Mucosa of gallbladder (tissue), 1 donor: ENCODE measurements around the gene MRPL30. TPM values are rescaled to one million over a fixed set of nuclear protein-coding genes. Genes with fewer than 3 reads are reported as not detected.
"Not testable (repeated sequence)": the region's sequence is repeated elsewhere in the genome, so short reads cannot be mapped to it uniquely, and the experiment has no call there.

ENCODE experiments used
- DNase-seq: peaks from one replicate; pipeline ENCODE4 v3.0.0-alpha.2; 2020; ENCODE audit warnings: low spot score
- total RNA-seq: library from RNA; stranded (reverse); gene quantifications from one replicate; pipeline ENCODE4 v1.2.1, GENCODE V29; 2021
- donor health status: DM: no; HTN: no; CAD: no.

MRPL30 gene
- 19.7 TPM for total RNA-seq

DNA sequence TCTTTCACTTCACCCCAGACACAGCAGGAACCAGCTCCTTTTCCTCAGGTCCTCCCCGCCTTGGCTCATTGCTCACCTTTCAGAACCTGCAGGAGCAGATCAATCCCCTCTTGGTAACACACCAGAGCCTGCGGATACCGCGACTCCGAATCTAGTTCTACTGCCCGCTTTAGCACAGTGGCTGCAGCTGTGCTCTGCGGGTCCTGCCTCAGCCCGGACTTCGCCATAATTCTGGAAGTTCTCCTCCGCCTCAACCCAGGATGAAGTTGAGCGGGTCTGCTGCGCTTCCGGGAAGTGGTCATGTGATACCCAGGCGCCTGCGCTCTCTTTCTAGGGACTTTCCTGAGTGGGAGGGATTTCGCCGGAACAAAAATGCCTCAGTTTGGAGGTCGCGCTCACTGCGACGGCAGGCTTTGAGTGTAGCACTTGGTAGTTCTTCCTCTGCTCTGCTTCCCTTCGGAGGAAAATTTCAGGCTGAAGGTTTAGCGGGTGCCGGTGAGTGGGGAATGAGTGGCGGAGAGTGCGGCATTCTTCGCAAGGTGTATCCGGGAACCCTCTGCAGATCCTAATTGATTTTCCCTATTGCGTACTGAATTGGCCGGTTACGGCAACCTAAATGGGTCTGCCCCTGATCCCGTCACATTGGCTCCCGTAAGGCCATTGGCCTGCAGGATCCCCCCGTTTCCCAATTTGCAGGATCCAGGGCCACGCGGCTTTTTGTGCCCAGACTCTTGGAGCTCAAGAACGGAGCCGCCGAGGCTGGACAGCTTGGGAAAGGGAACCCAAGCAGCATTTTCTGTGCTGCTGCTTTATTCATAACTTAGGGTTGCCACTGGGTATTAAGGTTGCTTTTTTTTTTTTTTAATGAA is at the start of gene MRPL30, which contains the start of gene MITD1:
Gene MRPL30, plus strand, starts transcription at position 430 of the 869 bp plus-strand sequence. CDS start 5,020 bp downstream, outside the sequence.
Gene MITD1, minus strand, starts transcription at position 304 of the 869 bp plus-strand sequence. Its CDS starts 77 bp downstream, at position 227.
- DNase-seq, result peak; percentile 94

DNA sequence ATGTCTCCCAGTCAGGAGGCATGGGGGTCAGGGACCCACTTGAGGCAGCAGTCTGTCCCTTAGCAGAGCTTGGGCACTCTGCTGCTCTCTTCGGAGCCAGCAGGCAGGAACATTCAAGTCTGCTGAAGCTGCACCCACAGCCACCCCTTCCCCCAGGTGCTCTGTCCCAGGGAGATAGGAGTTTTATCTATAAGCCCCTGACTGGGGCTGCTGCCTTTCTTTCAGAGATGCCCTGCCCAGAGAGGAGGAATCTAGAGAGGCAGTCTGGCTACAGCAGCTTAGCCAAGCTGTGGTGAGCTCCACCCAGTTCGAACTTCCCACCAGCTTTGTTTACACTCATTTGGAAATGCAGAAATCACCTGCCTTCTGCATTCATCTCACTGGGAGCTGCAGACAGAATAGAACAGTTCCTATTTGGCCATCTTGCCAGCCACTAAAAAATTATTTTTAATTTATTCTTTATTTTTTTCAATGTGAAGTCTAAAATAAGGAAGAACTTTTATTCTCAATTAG is 45.9 kb upstream of the MRPL30 start:
- not testable (repeated sequence) for DNase-seq

DNA sequence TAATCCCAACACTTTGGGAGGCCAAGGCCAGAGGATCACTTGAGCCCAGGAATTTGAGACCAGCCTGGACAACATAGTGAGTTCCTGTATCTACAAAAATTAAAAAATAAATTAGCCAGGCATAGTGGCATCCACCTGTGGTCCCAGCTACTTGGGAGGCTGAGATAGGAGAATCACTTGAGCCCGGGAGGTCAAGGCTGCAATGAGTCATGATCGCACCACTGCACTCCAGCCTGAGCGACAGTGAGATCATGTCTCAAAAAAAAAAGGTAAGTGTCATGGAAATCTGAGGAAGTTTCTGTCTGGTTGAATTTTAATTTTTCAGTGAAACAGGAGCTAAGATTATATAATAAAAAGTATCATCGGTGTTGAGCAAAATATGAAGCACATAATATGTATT is 42.0 kb upstream of the MRPL30 start:
- no peak for DNase-seq

DNA sequence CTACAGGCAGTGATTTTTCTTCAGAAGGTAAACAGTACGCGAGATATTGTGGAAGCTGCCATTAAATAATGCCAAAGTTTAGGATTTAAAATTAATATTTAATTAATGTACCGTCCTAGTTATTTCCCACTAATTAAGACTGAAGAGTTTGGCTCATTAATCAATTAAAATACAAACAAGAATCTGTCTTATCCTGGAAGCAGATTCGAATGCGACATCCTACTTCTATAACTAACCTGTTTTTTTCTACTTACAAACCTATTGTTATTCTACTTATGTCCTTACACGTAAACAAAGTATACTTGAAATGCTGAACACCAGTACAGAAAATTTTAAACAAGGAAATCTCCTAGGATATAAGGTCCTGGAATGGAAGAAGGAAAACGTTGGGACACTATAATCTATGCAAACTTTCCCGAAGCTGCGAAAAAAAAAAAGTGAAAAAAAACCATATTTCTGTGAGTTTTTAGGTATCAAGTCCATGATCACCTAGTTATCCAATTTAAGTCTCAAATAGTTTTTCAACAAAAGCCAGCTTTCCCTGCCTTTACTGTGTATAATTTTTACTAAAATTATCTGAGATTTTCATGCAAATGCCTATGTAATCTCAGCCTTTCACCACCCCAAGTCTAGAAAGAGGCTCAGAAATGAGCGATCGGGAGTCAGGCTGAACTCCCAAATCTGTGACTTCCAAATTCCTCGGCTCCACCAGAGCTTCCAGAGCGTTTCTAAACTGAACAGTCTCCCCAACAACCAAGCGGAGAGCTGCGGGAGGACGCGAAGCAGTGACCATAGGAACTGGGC is 40.7 kb upstream of the MRPL30 start:
- no peak for DNase-seq

DNA sequence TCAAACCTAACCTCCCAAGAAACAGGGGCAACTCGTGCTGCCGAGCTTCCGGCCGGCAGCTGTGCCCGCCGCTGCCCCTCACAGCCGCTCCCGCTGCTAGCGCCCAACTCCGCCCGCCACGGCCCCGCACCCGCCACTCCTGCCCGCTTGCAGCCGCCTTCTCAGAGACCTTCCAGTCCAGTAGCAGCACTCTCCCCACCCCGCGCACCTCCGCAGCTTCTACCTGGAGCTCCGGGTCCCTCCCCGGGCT is 40.2 kb upstream of the MRPL30 start:
- DNase-seq, result no peak

DNA sequence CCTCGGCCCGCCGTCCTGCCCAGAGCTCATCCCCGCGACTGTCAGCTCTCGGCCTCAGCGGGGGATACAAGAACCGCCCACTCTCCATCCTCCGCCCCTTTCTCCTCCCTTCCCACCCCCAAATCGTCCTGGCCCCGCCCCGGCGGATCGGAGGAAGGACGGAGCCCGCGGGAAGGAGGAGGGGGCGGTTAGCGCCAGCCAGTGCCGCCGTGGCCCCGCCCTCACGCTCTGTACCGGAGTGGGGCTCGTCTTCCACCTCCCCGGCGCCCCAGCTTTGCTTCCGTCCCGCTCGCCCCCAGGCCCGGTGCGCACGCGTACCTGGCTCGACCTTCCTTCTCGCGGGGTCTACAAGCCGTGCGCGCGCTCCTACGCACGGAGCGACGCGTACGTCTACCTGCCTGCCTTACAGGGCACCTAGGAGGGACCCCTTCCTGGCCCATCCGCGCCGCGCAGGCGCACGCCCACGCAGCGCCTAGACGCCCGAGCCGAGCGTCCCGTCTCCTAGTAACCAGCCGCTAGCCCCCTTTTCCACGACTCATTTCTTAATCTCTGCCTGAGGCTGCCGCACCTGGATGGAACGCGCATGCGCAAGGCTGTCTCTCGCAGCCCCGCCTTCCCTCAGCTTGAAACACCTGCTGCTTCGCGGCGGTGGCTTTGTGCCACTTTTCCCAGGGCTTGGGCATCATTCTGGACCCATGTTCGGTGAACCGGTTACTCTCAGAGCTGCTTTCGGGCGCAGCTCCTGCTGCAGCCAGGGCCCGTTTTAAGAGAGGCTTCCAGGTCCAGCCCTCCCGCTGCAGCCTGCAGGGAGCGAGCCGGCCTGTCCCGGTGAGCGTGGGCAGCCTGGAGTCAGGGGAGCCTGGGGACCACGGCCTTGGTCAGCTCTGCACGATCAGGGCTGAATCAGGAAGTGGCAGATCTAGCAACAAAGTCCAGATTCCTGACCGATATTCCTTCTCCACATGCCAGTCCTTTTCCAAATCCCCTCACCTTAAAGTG is 39.6 kb upstream of the MRPL30 start, which contains the start of gene C2orf15:
Gene C2orf15, plus strand, starts transcription at position 598 of the 999 bp plus-strand sequence. CDS start 8,852 bp downstream, outside the sequence.
- peak; percentile 95 for DNase-seq

DNA sequence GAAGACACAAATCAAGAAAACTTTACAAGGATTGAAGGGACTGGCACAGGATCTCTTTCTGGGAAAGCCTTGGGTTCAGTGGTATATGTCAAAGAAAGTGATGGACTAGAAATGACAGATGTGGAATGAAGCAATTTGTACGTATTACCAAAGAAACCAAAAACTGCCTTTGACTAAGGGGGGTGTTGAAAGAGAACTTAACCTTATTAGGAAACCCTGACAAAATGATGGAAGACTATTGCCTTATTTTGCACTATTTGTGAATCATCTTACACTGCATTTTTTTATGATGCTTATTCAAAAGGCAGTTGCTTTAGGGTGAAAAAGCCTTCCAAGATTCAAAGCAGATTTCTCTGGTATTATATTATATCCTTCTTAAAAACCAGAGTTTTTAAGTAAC is 30.3 kb upstream of the MRPL30 start:
- no peak for DNase-seq

DNA sequence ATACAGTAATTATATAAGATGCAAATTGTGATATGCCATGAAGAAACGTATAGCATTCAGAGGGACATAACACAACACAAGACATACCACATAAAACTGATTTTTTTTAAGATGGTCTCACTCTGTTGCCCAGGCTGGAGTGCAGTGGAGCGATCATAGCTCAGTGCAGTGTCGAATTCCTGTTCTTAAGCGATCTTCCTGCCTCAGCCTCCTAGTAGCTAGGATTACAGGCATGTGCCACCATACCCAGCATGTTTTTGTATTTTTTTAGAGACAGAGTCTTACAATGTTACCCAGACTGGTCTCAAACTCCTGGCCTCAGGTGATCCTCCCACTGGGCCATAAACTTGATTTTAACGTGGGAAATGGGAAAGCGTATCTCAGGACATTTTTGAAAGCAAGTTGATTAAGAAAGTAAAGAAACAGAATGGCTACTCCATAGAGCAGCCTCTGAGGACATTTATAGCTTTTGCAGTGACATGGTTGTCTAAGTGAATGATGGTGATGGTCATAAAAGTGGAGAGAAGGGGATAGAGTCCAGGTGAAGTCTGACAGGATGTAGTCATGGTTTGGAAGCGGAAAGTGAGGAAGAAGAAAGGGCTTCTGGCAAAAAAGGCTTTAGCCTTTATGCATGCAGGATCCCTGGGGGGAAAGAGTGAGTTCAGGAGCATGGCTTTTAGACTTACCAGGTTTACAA is 28.6 kb upstream of the MRPL30 start:
- DNase-seq, result no peak

DNA sequence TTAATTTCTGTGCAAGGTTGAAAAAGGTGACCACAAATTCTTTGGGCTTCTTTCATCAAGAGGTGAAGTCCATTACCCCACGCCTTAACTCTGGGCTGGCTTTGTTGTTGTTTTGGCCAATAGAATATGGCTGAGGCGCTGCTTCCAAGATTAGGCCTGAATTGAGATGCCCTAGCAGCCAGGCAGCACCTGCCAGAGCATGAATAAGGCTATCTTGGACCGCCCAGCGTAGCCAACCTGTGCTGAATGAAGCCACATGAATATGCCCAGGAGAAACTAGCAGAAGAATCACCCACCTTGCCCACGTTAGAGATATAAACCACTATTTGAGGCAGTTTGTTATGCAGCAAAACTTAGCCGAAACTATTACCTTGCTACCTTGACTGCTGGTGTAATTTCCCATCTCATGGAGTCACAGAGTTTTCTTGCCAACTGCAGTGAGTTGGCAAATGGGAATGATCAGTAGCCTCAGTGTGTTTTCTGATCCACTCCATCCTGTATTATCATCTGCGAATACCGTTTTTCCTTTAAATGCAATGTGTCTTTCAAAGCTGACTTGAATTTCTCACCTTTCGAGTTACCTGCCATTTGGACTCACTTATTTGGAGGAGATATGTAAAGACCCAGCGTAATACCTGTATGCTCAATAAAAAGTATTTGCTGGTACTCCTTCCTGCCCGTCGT is 26.9 kb upstream of the MRPL30 start:
- no peak for DNase-seq

DNA sequence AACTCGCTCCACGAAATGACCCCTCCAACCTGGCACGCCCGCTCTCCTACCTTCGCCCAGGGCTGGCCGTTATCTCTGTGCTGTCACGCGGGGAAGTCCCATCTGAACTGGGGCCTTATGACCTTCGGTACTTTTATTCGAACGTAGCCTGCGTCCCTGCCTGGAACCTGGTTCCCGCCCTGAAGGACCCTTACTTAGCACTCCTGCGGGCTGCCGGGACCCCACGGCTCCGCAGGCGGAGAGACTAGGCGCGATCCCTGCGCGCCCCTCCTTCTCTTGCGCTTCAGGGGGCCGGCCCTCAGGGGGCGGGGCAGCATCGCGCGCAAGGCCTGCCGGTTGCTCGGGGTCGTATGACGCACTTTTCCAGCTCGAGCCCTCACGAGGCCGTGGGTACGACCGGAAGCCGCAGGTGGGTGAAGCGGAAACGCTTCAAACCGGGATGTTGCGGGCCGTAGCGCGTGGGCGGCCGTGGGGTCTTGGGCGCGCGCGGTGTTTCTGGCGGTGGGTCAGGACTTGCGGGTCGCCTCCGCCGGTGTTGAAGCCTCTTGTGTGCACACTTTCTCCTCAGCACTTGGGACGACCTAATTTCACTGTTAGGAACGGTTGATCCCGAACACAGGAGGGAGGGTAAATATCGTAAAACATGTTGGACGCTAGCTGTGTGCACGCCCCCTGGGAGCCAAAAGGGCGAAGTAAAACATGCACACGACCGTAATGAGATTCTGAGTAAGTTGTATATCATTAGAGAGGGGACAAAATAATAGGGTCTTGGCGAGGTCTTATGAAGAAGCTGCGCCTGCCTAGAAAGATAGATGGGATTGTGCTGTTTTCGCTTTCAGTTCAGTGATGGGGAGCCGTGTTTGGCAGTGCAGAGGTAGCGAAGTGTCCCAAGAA is 26.1 kb upstream of the MRPL30 start, which contains the start of the genes LIPT1 and TSGA10:
Gene LIPT1, plus strand, starts transcription at position 325 of the 894 bp plus-strand sequence. CDS start 6,991 bp downstream, outside the sequence.
Gene TSGA10, minus strand, starts transcription at position 300 of the 894 bp plus-strand sequence. CDS start 45,503 bp downstream, outside the sequence.
- DNase-seq, result peak; percentile 93

DNA sequence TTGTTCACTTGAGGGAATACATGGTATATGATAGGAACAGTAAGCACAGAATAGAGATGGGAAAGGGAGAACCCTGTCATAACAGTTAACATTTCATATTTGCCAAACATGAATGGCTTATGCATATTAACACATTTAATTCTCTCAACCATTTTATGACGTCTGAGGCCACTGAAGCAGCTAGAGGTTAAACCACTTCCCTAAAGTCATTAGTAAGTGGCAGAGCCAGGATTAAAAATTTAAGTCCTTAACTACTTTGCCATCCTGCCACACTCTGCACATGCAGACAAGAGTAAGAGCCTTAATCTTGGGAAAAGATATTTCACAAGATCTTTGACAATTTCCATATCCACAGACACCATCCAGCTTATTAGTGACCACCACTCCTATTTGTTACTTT is 24.1 kb upstream of the MRPL30 start:
- DNase-seq, result no peak

DNA sequence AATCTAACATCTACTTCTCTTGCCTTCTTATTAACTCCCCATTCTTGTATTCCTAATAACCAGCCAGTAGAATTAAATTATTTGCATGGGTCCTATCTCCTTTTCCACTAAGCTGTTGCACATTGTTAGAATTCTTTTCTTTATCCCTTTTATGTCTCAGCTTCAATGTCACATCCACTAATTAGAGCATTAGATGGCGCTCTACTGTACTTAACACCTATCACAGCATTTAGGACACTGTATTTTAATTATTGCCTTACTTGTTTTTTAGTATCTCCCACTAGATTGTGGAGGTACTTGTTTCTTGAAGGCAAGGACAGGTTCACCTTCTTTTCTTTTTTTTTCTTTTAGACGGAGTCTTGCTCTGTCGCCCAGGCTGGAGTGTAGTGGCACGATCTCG is 22.4 kb upstream of the MRPL30 start:
- DNase-seq, result no peak

DNA sequence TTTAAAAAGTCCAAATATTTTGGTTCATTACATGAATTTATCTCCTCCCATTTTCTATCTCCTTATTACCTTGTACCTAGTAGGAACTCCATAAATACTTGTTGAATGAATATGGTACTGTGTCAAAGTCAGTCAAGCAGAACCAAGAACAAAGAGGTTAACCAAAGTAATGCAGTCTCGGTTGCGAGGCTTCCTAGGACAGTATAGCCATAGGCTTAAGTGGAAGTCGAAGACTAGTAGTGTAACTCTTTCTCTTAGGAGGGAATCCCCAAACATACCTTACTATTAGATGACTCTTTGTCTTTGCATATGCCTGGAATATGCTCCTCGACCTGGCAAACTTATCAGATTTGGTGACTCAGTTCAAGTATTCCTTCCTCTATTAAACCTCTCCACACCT is 21.4 kb upstream of the MRPL30 start:
- no peak for DNase-seq

DNA sequence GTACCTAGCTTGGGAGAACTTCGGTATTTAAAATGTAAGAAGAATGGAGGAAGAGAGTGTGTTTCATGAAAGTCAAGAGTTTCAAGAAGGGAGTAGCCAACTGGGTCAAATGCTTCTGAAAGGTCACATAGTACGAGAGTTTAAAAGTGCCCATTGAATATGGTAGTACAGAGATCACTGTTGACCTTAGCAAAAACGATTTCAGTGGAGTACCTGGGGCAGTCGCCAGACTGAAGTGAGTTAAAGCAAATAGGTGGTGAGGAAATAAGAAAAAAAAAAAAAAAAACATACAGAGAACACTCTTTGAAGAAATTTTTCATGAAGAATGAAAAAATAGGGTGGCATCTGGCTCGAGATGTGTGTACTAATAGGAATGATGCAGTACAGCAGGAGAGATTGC is 14.8 kb upstream of the MRPL30 start:
- no peak for DNase-seq

DNA sequence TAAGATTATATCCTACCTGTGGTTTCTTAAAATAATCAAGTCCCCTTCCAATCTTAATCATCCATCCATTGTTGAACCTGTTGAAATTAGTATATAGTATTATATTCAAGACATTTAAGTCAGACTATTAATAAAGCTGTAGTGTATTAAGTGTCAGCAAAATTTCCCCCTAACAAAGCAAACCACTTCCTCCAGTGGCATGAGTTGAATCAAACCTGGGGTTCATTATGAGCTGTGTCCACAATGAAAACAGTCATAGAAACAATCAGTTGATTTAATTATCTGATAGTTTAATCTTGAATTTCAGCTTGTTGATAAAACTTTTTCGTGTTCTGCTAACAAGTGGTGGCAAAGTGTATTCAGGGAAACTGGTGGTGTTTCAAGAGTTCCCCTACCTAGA is 11.4 kb upstream of the MRPL30 start:
- DNase-seq, result no peak

DNA sequence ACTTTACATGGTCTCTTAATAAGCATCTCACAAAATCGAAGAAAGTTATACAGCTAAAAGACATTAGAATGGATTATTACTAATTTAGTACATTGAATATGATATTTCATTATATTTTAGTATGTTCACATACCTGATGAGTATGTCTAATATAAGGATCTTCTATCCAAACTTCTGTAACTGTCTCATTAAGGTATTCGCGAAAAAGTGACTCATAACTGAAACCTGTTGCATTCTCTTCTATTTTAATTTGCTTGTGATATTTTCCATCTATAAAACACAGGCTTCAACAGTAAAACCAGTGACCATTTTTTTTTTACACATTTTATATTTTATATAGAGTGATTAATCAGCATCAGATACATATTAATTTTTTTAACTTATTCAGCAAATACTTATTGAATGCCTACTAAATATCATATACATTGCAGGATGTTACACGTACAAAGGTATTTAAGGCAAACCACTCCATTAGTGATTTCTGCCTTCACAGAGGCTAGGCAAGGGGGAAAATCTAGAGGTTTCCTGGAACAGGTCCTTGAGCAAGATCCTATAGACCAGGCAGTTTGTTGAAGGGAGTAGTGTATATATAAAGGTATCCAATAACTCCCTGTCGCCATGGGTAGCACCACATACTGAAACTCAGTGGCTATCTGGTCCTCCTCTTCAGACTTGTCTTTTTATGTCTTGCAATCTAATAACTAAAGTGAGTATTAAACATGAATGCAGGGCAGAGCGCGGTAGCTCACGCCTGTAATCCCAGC is 9.4 kb upstream of the MRPL30 start:
- no peak for DNase-seq

DNA sequence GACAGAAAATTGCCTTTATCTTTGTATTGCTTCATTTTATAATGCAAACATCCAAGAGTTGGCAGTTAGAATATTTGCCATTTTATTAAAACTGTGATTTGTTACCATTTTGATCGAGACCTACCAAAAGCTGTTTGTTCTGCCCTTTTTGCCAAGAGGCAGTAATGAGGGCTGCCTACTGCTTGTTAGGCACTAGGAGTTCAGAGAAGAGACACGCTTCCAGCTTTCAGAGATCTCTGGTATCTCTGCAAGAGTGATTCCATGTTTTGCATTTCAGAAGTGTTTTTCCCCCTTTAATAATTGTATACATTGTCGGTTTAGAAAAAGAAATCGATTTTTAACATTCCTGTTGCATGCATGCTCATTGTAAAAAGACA is 628 bp downstream of the MRPL30 start:
- no peak for DNase-seq

DNA sequence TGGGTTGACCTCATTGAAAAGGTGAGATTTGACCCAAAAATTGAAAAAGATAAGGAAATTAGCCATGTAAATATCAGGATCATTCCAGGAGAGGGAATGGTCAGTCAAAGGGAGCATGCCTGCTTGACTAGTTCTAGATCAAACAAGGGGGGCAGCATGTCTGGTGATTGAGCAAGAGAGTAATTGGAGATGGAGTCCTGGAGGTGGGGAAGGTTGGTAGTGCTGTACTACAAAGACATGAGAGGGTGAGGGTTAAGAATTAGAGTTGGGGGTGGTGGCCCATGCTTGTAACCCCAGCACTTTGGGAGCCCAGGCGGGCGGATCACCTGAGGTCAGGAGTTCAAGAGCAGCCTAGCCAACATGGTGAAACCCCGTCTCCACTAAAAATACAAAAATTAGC is 2.0 kb downstream of the MRPL30 start:
- DNase-seq, result no peak
